PC-9 (cell line): Measurements from ENCODE around the gene RAB3B.

Source experiments
- EZH2 ChIP-seq: fragments of 200-600 bp; sonication (generic); IDR thresholded peaks from 2 replicates; pipeline ENCODE4 v1.8.0; 2017; ENCODE audit warnings: antibody characterized with exemption, low read depth
- TF ChIP-seq, protein P1 (sequence below): fragments of 200-600 bp; sonication (generic); conservative IDR thresholded peaks from 2 replicates; pipeline ENCODE4 v1.6.1; 2017; ENCODE audit warnings: mixed run types, antibody characterized with exemption, mild to moderate bottlenecking, moderate library complexity

- TF ChIP-seq, protein P1, sequence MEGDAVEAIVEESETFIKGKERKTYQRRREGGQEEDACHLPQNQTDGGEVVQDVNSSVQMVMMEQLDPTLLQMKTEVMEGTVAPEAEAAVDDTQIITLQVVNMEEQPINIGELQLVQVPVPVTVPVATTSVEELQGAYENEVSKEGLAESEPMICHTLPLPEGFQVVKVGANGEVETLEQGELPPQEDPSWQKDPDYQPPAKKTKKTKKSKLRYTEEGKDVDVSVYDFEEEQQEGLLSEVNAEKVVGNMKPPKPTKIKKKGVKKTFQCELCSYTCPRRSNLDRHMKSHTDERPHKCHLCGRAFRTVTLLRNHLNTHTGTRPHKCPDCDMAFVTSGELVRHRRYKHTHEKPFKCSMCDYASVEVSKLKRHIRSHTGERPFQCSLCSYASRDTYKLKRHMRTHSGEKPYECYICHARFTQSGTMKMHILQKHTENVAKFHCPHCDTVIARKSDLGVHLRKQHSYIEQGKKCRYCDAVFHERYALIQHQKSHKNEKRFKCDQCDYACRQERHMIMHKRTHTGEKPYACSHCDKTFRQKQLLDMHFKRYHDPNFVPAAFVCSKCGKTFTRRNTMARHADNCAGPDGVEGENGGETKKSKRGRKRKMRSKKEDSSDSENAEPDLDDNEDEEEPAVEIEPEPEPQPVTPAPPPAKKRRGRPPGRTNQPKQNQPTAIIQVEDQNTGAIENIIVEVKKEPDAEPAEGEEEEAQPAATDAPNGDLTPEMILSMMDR = no peak
- no peak for TF ChIP-seq EZH2
Measured at GRCh38 chr1:51901151-51901550, 89.3 kb downstream of the RAB3B start.
